Motor neuron (in vitro differentiated cells): ENCODE measurements around the gene LAMA2. TPM values are rescaled to one million over a fixed set of nuclear protein-coding genes. Genes with fewer than 3 reads are reported as not detected.
A peak's percentile ranks its signal among the peaks of the same experiment; 100 is the strongest.

ENCODE experiments used
- ATAC-seq, 8 experiments: fragments of 200-7000 bp; cut with Tn5 transposase; replicated peaks in 6 of 8; 2 replicates each; pipeline ENCODE4 v1.8.0; 2021; ENCODE audit warnings: mild to moderate bottlenecking in 8 of 8, moderate library complexity in 8 of 8
- H3K27ac ChIP-seq, 2 donors: fragments of 250-450 bp; sonication (Bioruptor Pico); 2 replicates each; pipeline ENCODE4 v1.9.0; 2021; ENCODE audit warnings: antibody characterized with exemption in 2 of 2, mild to moderate bottlenecking in 2 of 2, moderate library complexity in 1 of 2
- H3K4me1 ChIP-seq, 2 donors: fragments of 250-450 bp; sonication (Bioruptor Pico); replicated peaks in 1 of 2; 2 replicates each; pipeline ENCODE4 v1.6.1; 2021; ENCODE audit warnings: antibody characterized with exemption in 2 of 2, mild to moderate bottlenecking in 2 of 2, moderate library complexity in 1 of 2
- H3K4me3 ChIP-seq, 5 donors: fragments of 250-450 bp; sonication (Bioruptor Pico); 2 replicates each; pipeline ENCODE4 v1.9.0; 2021; ENCODE audit warnings: antibody characterized with exemption in 5 of 5, mild to moderate bottlenecking in 5 of 5, moderate library complexity in 4 of 5
- WGBS, 10 experiments: fragments of 450-650 bp; shearing (Covaris generic); methylation state at CpG; one replicate each; pipeline ENCODE4 v1.0.0; 2022; 5-methylcytosine and 5-hydroxymethylcytosine counted together
- in situ Hi-C, 9 experiments: fragments of 400-800 bp; cut with MboI; loops; one replicate each; pipeline ENCODE4 v1.15.0; 2021; ENCODE audit warnings: low sequenced_read_pairs in 9 of 9, low pct_unique_long_range_greater_than_20kb in 2 of 9; ENCODE audit not compliant: unreplicated experiment in 9 of 9
- total RNA-seq, 8 experiments: library from RNA; unstranded; fragments of 300-600 nt; gene quantifications; 2 replicates each; pipeline versions ENCODE4 v1.2.3 to v1.2.4, GENCODE V29; 2022

The LAMA2 gene
- total RNA-seq, 8 experiments from 2014 or later = 0.52 to 232 (median 5.1) TPM

DNA sequence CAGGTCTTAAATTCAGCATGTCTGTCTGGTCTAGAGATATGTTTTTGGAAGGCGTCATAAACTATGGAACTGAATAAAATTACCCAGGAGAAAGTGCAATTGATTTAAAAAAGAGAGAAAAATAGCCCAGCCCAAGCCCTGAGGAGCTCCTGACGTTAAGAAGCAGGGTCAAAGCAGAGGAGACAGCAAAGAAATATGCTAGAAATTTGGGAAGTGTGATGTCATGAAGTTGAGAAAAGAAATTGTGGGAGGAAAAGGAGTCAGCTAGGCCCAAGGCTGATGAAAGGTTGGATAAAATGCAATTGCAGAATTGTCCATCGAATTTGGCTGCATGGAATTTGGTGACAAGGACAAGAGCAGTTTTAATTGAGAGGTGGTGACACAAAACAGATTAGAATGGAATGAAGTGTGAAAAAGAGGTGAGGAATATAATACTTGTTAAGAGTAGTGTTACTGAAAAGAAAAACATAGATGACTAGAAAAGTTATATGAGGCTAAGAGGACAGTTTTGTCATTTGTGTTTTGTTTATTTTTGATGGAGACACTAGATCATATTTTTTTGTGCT, 381.6 kb downstream of the LAMA2 start:
- no peak overlapping the region for H3K27ac ChIP-seq
- in situ Hi-C loops = loop anchor here in 1 of 9 experiments (25.0 kb wide), 1 partner anchor 527 kb away; no protein-coding TSS in a partner anchor
- H3K4me1 ChIP-seq = no peaks in the 10 kb centered on the region
- H3K4me3 ChIP-seq = no peak overlapping the region
- no peak for ATAC-seq
- WGBS, 10 experiments = 39 to 91% (median 85%) methylated on average over 1 to 3 of the region's 3 CpGs; no CpG with 5 or more reads in 1 of the 10 experiments

DNA sequence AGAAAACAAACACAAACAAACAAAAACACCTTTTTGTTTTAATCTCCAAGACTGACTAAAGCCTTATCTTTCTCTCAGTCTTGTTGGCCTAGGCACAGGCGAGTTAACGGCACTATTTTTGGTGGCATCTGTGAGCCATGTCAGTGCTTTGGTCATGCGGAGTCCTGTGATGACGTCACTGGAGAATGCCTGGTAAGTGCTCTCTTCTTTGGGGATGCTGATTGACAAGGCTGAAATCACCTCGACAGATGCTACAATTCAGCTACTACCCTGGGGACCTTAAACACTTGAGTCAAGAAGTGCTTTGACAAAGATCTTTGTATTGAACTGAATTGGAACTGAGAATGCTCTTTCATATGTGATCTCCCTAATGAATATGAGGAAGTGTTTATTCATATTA, 384.1 kb downstream of the LAMA2 start:
- 59 to 100% (median 88%) methylated on average over 2 to 5 of the region's 5 CpGs; no CpG with 5 or more reads in 1 of the 10 experiments for WGBS, 10 experiments
- in situ Hi-C loops = loop anchor here in 1 of 9 experiments (25.0 kb wide), 1 partner anchor 530 kb away; no protein-coding TSS in a partner anchor
- ATAC-seq = peak in 2 of 8 experiments; percentile 39 to 41
- peaks cover 2 to 4% of the 10 kb centered on the region in 2 donors for H3K4me1 ChIP-seq
- H3K4me3 ChIP-seq = no peak overlapping the region
- H3K27ac ChIP-seq = no peak overlapping the region

GRCh38 chr6:129269076-129269475, 386.1 kb downstream of the LAMA2 start:
- in situ Hi-C loops = loop anchor here in 1 of 9 experiments (25.0 kb wide), 1 partner anchor 532 kb away; no protein-coding TSS in a partner anchor
- no peak for ATAC-seq
- H3K27ac ChIP-seq = no peak overlapping the region
- H3K4me1 ChIP-seq = peaks cover 5 to 9% of the 10 kb centered on the region in 2 donors
- WGBS, 10 experiments = 72 to 100% (median 95%) methylated on average over 1 to 2 of the region's 2 CpGs
- H3K4me3 ChIP-seq = no peak overlapping the region

DNA sequence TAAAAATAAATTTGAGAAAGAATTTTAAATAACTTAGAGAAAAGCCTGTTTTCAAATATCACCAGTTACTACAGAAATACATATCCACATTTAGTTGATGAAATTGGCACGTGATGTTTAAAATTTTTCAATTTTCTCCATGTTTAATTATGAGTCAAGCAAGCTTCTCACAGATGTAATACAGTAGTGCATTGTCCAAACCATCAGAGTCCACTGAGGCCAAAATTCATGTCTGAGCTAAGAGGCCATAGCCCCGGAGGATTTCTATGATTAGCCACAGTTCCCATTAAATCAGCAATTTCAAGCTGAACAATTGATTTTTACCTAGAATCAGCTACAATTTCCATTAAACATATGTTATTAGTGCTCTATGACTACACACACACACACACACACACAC, 387.0 kb downstream of the LAMA2 start:
- peaks cover 5 to 9% of the 10 kb centered on the region in 2 donors for H3K4me1 ChIP-seq
- peak in 1 of 8 experiments; percentile 10 for ATAC-seq
- H3K27ac ChIP-seq = no peak overlapping the region
- WGBS, 10 experiments = 77 to 100% (median 92%) methylated on average over 1 to 2 of the region's 2 CpGs; no CpG with 5 or more reads in 2 of the 10 experiments
- in situ Hi-C loops = loop anchor here in 1 of 9 experiments (25.0 kb wide), 1 partner anchor 533 kb away; no protein-coding TSS in a partner anchor
- no peak overlapping the region for H3K4me3 ChIP-seq

- H3K4me3 ChIP-seq = no peak overlapping the region
- no peak overlapping the region for H3K27ac ChIP-seq
- peaks cover 5 to 9% of the 10 kb centered on the region in 2 donors for H3K4me1 ChIP-seq
- WGBS, 10 experiments = 20 to 100% (median 83%) methylated on average over 1 to 2 of the region's 2 CpGs; no CpG with 5 or more reads in 1 of the 10 experiments
- ATAC-seq = peak in 4 of 8 experiments; percentile 45 to 69 (median 67)
- in situ Hi-C loops = loop anchor here in 1 of 9 experiments (25.0 kb wide), 1 partner anchor 533 kb away; no protein-coding TSS in a partner anchor
Measured at GRCh38 chr6:129270450-129270849, 387.5 kb downstream of the LAMA2 start.

DNA sequence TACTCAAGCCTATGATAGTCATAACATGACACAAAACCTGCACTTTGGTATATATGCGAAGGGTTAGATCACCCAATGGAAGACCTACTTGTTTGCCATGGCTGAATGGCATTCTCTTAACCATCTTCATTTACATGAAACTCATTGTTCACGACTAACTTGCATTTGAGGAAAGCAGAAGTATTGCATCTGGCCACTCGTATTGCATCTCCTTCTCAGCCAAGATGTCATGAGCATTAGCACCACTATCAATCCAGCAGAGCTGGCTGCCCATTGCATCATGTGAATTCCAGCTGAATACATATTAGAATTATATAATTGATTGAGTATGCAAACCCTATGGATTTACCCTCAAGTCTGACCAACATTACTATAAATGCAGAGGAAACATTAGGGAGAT, 390.2 kb downstream of the LAMA2 start:
- Histone ChIP-seq H3K27ac (no peak overlapping the region), H3K4me3 (no peak overlapping the region), H3K4me1 (peaks cover 5 to 9% of the 10 kb centered on the region in 2 donors)
- peak in 4 of 8 experiments; percentile 27 to 60 (median 42) for ATAC-seq
- in situ Hi-C loops = loop anchor here in 1 of 9 experiments (25.0 kb wide), 1 partner anchor 536 kb away; no protein-coding TSS in a partner anchor
- 29 to 93% (median 60%) methylated on average over 1 to 3 of the region's 3 CpGs; no CpG with 5 or more reads in 1 of the 10 experiments for WGBS, 10 experiments

DNA sequence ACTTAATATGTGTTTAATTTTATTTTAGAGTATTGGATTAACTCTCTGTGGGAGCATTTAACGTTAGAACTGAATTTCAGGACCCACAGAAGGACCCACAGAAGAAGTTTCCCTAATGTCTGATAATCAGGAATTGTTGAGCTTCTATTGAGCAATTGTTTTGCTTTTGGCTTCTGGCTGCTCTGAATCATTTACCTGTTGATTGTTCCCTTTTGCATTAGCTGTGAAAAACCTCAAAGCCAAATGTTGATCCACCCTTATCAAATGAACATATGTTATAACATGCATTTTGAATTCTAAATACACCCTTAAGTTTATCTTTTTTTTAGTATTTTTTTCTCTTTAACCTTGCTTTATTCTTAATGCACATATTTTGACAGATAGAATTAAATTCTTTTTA, 393.5 kb downstream of the LAMA2 start:
- 0 to 100% (median 78%) methylated on average over 1 of the region's 1 CpG; no CpG with 5 or more reads in 2 of the 10 experiments for WGBS, 10 experiments

DNA sequence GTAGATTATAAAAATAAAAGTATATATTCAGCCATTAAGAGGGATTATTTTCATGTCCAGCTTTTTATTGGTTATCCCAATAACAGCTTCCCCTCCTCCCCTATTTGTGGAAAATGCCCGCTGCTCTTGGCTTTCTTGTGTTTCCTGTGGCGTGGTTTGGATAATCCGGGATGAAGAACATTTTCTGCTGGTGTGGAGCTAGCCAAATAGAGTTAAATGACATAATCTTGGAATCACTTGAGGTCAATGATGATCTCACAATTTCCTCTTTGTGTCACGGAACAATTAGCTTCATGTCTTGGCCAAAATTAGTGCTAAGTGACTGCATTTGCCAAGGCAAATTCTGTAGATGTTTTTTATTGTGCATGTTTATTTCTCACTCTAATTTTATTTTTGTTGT, 394.0 kb downstream of the LAMA2 start:
- in situ Hi-C loops = no loop called here
- whole genome bisulfite sequencing, 10 experiments = 17 to 95% (median 81%) methylated on average over 3 to 4 of the region's 4 CpGs; no CpG with 5 or more reads in 1 of the 10 experiments
- ATAC-seq = no peak
- Histone ChIP-seq H3K4me1 (peaks cover 8 to 35% of the 10 kb centered on the region in 2 donors), H3K4me3 (no peak overlapping the region), H3K27ac (no peak overlapping the region)

More for the DNA sequence above, 393.5 kb downstream of the LAMA2 start:
- in situ Hi-C loops = no loop called here
- Histone ChIP-seq H3K4me3 (no peak overlapping the region), H3K4me1 (peaks cover 8 to 32% of the 10 kb centered on the region in 2 donors), H3K27ac (no peak overlapping the region)
- ATAC-seq = no peak

DNA sequence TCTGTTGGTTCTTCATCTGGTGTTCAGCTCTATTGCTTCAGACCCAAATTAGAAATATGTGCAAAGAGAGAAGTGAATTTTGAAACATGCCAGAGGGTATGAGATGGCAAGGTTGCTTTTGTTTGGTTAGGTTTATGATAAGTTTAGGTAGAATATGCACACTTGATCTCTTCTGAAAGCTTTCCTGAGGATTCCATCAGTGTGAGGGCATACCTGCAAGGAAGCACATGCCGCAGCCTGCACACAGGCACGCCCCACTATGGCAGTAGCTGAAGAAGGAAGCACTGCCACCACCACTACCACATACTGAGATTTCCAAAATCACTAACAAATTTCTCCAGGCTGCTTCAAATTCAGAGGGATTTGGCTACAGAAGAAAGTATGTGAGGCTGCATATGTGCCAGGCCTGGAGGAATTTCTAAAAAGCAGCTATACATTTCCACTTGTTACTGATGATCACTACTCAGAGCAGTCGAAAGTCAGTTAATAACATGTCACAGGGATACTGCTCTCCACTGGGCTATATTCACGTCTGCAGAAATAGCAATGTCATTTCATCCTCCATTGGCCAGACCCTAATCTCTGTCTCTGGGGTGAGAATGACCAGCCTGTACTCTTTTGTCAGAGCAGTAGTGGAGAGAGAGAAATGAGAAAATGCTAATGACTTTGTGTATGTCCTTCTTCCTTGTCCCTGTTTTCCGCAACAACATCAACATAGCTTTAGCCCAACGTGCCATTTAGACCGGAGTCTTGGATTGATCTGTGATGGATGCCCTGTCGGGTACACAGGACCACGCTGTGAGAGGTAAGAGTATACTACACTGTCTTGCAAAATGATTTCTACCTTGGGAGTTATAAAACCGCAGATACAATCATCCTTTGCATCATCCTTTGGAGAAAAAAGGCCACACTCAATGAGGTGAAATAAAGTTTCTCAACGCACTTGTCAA, 396.7 kb downstream of the LAMA2 start:
- in situ Hi-C loops = no loop called here
- no peak overlapping the region for H3K4me3 ChIP-seq
- H3K4me1 ChIP-seq = peaks cover 11 to 37% of the 10 kb centered on the region in 2 donors
- peak in 6 of 8 experiments; percentile 11 to 92 (median 84) for ATAC-seq
- H3K27ac ChIP-seq = no peak overlapping the region
- 49 to 100% (median 68%) methylated on average over 1 to 10 of the region's 11 CpGs; no CpG with 5 or more reads in 1 of the 10 experiments for WGBS, 10 experiments

- in situ Hi-C loops = no loop called here
- Histone ChIP-seq H3K27ac (no peak overlapping the region), H3K4me1 (peaks cover 13 to 40% of the 10 kb centered on the region in 2 donors), H3K4me3 (no peak overlapping the region)
- peak in 5 of 8 experiments; percentile 37 to 60 (median 50) for ATAC-seq
Measured at GRCh38 chr6:129280293-129280644, 397.3 kb downstream of the LAMA2 start.

GRCh38 chr6:129280749-129281148, 397.8 kb downstream of the LAMA2 start:
- peak in 7 of 8 experiments; percentile 12 to 85 (median 30) for ATAC-seq
- Histone ChIP-seq H3K4me1 (peaks cover 13 to 40% of the 10 kb centered on the region in 2 donors), H3K4me3 (no peak overlapping the region), H3K27ac (no peak overlapping the region)
- WGBS, 10 experiments = 10 to 100% (median 80%) methylated on average over 1 of the region's 1 CpG; no CpG with 5 or more reads in 5 of the 10 experiments
- in situ Hi-C loops = no loop called here

GRCh38 chr6:129281168-129281796, 398.3 kb downstream of the LAMA2 start:
- ATAC-seq = peak in 6 of 8 experiments; percentile 16 to 44 (median 19)
- Histone ChIP-seq H3K4me3 (no peak overlapping the region), H3K4me1 (peaks cover 13 to 40% of the 10 kb centered on the region in 2 donors), H3K27ac (no peak overlapping the region)
- in situ Hi-C loops = no loop called here
